NCI-H1930 (cell line): ENCODE measurements around the gene RFC2.
"Not testable (repeated sequence)": the region's sequence is repeated elsewhere in the genome, so short reads cannot be mapped to it uniquely, and the experiment has no call there.

Source experiments
- DNase-seq, 2 experiments: peaks; one replicate each; lab custom pipeline; 2025; lab: John Stamatoyannopoulos, UW

Gene RFC2

DNA sequence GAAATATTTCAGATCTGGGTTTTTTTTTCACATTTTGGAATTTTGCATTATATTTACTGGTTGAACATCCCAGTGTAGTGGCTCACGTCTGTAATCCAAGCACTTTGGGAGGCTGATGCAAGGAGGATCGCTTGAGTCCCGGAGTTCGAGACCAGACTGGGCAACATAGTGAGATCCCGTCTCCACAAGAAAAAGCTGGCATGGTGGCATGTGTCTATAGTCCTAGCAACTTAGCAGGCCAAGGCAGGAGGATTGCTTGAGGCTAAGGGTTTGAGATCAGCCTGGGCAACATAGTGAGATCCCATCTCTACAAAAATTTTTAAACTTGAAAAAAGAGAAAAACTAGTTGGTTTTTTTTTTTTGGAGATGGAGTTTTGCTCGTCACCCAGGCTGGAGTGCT, 6.0 kb downstream of the RFC2 start:
- DNase-seq, result no peak

GRCh38 chr7:74246497-74246896, 7.7 kb downstream of the RFC2 start:
- DNase-seq, result no peak

DNA sequence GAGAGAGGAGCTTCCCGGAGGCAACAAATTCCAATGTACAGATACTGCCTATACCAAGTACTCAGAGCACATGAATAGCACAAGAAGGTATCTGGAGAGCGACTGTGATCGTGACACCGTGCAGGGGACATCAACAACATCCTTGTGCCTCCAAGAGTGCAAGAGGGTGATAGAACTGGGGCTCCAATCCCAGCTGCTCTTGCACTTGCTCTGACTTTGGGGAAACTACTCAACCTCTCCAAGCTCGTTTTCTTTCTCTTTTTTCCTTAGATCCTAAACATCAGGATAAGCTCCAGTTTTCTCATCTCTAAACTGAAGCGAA, 12.1 kb downstream of the RFC2 start:
- no peak for DNase-seq

- DNase-seq, result no peak
These were observed 13.7 kb downstream of the RFC2 start for GRCh38 chr7:74240482-74240881.

DNA sequence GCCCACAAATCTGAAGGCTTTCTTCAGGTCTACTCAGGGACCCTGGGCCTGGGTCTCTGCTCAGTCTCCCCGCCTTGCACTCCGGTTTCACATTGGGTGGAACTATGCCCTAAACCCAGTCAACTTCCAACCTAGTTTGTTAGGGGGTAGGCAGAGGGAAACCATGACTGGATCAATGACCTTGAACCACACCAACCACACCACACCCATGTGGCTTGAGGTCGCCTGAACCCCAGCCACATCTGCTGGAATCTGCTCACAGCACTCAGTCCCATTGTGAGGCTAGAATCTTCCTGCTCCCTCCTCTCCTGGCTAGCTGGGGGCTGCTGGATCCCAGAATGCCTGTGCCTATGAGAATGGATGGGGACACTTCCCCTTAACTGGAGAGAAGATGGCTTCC, 17.9 kb downstream of the RFC2 start:
- DNase-seq, result no peak

GRCh38 chr7:74235518-74236268, 18.5 kb downstream of the RFC2 start:
- no peak for DNase-seq

- no peak for DNase-seq
These were observed 20.4 kb downstream of the RFC2 start for GRCh38 chr7:74233655-74234285.

GRCh38 chr7:74231232-74231590, 23.0 kb downstream of the RFC2 start:
- DNase-seq, result no peak

GRCh38 chr7:74230446-74231231, 23.6 kb downstream of the RFC2 start:
- no peak for DNase-seq

- no peak for DNase-seq
These were observed 25.0 kb downstream of the RFC2 start for GRCh38 chr7:74228951-74229900.

GRCh38 chr7:74226633-74227032, 27.6 kb downstream of the RFC2 start:
- no peak for DNase-seq

- no peak for DNase-seq
These were observed 28.8 kb downstream of the RFC2 start for GRCh38 chr7:74225400-74225799.

DNA sequence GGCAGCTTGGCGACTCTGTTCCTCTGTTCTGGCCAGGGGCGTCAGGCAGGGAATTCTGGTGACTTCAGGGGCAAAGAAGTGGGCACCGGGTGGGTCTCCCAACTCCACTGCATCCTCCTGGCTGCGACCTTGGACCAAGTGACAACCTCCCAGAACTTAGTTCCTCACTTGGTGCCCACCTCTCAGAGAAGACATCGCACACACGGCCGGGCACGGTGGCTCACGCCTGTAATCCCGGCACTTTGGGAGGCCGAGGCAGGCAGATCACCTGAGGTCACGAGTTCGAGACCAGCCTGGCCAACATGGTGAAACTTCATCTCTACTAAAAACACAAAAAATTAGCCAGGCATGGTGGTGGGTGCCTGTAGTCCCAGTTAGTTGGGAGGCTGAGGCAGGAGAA, 29.3 kb downstream of the RFC2 start:
- DNase-seq, result not testable (repeated sequence)

- no peak for DNase-seq
These were observed 29.7 kb downstream of the RFC2 start for GRCh38 chr7:74224511-74224832.

DNA sequence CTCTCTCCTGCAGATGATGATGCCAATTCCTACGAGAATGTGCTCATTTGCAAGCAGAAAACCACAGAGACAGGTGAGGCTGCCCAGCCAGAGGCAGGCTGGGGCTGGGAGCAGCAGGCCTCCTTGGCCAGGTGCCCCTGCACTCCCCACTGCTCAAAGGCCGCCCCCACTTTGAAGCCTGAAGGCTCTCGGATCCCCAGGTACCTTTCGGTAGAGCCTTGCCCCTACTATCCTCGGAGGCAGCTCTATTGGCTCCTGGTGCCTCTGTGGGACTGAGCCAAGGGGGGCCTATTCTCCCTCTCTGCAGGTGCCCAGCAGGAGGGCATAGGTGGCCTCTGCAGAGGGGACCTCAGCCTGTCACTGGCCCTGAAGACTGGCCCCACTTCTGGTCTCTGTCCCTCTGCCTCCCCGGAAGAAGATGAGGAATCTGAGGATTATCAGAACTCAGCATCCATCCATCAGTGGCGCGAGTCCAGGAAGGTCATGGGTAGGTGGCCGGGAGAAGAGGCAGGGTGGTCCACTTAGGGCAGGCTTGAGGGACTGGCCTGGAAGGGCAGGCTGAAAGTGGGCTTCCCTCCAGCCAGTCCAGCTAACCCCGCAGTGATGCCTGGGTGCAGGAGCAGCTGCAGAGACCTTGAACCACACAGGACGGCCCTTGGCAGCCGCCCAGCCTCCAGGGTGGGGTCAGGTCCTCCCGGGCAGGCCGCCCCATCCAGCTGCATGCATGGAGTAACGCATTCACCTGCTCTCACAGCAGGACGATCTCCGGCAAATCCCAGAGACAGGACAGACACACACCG, 30.3 kb downstream of the RFC2 start:
- DNase-seq, result no peak

GRCh38 chr7:74222851-74223710, 31.1 kb downstream of the RFC2 start:
- DNase-seq, result no peak

DNA sequence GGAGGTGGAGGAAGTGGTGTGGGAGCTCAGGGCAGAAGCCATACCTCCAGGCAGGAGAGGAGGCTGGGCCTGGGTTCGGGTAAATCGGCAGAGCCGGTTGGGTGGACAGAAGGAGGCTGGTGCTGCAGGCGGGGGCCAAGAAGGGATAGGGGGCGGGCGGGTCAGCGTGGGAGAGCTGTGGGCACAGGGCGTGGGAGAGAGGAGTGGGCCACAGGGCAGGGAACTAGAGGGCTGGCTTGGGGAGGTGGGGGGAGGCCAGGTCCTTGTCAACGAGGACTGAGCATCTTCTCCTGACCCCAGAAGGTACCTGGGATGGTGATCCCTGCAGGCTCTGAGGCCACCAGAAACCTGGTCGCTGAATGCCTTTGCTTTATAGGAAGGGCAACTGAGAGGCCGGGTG, 32.5 kb downstream of the RFC2 start:
- no peak for DNase-seq

DNA sequence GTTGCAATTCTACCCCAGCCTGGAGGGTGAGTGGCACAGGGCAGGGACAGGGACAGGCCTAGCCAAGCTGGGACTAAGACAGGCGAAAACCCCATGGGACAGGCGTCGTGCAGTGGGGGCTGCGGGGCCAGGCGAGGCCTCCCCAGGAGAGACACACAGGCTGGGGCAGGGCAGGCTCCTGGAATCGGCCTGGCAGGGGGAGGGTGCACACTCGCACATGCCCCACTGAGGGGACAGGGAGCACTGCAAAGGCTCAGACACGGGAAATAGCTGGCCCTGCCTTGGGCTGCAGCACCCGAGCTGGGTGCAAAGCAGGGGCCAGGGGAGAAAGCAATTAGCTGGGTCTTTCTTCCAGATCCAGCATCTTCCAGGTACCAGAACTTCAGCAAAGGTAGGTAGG, 34.0 kb downstream of the RFC2 start:
- DNase-seq, result no peak

- DNase-seq, result no peak
These were observed 34.8 kb downstream of the RFC2 start for GRCh38 chr7:74219416-74219815.

- DNase-seq, result no peak
These were observed 35.9 kb downstream of the RFC2 start for GRCh38 chr7:74218343-74218698.
